Caki2 (cell line): ENCODE results near the gene RNF113A. TPM values are rescaled to one million over a fixed set of nuclear protein-coding genes. Genes with fewer than 3 reads are reported as not detected.
A peak's percentile ranks its signal among the peaks of the same experiment; 100 is the strongest.
"Not testable (repeated sequence)": the region's sequence is repeated elsewhere in the genome, so short reads cannot be mapped to it uniquely, and the experiment has no call there.

Experiments used
- DNase-seq: peaks from one replicate; pipeline ENCODE4 v3.0.0-alpha.2; 2015; ENCODE audit warnings: low read depth
- in situ Hi-C: cut with HindIII; loops from 2 replicates; pipeline ENCODE4 v1.10.0; 2016; ENCODE audit warnings: low sequenced_read_pairs, low pct_unique_long_range_greater_than_20kb, mixed read lengths
- total RNA-seq: library from RNA; depleted of rRNA; stranded (reverse); fragments of >200 nt; shearing (Covaris generic); gene quantifications from 2 replicates; pipeline ENCODE4 v1.2.3, GENCODE V29; 2014; ENCODE audit warnings: low replicate concordance; rRNA removed

RNF113A gene
- total RNA-seq, 1 experiment from 2014 or later = 15.8 TPM

- in situ Hi-C loops = no loop called here
- DNase-seq = peak; percentile 6
Observed at GRCh38 chrX:119853444-119853843, 18.1 kb downstream of the RNF113A start.

- in situ Hi-C loops = no loop called here
- peak; percentile 95 for DNase-seq
Observed at GRCh38 chrX:119852382-119853353, 18.9 kb downstream of the RNF113A start, which contains the start of gene UPF3B. UPF3B (minus strand) TSS chrX:119852963; CDS start chrX:119852928, 35 bp downstream.

GRCh38 chrX:119833905-119834304, 37.6 kb downstream of the RNF113A start:
- in situ Hi-C loops = no loop called here
- no peak for DNase-seq

- peak; percentile 59 for DNase-seq
- in situ Hi-C loops = no loop called here
Observed at GRCh38 chrX:119828446-119828845, 43.1 kb downstream of the RNF113A start.

GRCh38 chrX:119826399-119826959, 45.1 kb downstream of the RNF113A start:
- in situ Hi-C loops = no loop called here
- peak; percentile 45 for DNase-seq

GRCh38 chrX:119824221-119824620, 47.3 kb downstream of the RNF113A start:
- in situ Hi-C loops, DNase-seq: not testable (repeated sequence)

- DNase-seq = peak; percentile 69
- in situ Hi-C loops = not testable (repeated sequence)
Observed at GRCh38 chrX:119821703-119822102, 49.8 kb downstream of the RNF113A start.

Other genes with a start within 250 kb of the RNF113A start
- gene SEPTIN6, start 178.6 kb downstream of the RNF113A start, total RNA-seq = 5.3 and 11.7 TPM in 2 replicates
- 1.5 TPM in 1 of 2 replicates, not detected in the other for gene SOWAHD, start 113.1 kb downstream of the RNF113A start, total RNA-seq
- gene RPL39, start 80.1 kb downstream of the RNF113A start, total RNA-seq = 2,019 and 2,237 TPM in 2 replicates
- gene UPF3B, start 18.8 kb downstream of the RNF113A start, total RNA-seq = 0.75 and 1.2 TPM in 2 replicates
- gene NDUFA1, start 99 bp upstream of the RNF113A start, total RNA-seq = 81.0 and 133 TPM in 2 replicates
- 0.14 TPM in 1 of 2 replicates, not detected in the other for gene AKAP14, start 24.2 kb upstream of the RNF113A start, total RNA-seq
- gene NKAP, start 72.0 kb upstream of the RNF113A start, total RNA-seq = 5.7 and 6.5 TPM in 2 replicates
- not detected in 2 replicates for gene RHOXF2B, start 206.0 kb upstream of the RNF113A start, total RNA-seq
- gene RHOXF1, start 244.2 kb upstream of the RNF113A start, total RNA-seq = not detected in 2 replicates